Activated CD4-positive, alpha-beta T cell treated with anti-CD3 and anti-CD28 coated beads for 4 hours (primary cell): ENCODE results near the gene TTLL9.
"Not testable (repeated sequence)": the region's sequence is repeated elsewhere in the genome, so short reads cannot be mapped to it uniquely, and the experiment has no call there.

Experiments used
- DNase-seq, 2 donors: peaks; one replicate each; pipeline ENCODE4 v3.0.0-alpha.2; 2020

The TTLL9 gene, protein sequence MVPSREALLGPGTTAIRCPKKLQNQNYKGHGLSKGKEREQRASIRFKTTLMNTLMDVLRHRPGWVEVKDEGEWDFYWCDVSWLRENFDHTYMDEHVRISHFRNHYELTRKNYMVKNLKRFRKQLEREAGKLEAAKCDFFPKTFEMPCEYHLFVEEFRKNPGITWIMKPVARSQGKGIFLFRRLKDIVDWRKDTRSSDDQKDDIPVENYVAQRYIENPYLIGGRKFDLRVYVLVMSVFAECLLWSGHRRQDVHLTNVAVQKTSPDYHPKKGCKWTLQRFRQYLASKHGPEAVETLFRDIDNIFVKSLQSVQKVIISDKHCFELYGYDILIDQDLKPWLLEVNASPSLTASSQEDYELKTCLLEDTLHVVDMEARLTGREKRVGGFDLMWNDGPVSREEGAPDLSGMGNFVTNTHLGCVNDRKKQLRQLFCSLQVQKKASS

DNA sequence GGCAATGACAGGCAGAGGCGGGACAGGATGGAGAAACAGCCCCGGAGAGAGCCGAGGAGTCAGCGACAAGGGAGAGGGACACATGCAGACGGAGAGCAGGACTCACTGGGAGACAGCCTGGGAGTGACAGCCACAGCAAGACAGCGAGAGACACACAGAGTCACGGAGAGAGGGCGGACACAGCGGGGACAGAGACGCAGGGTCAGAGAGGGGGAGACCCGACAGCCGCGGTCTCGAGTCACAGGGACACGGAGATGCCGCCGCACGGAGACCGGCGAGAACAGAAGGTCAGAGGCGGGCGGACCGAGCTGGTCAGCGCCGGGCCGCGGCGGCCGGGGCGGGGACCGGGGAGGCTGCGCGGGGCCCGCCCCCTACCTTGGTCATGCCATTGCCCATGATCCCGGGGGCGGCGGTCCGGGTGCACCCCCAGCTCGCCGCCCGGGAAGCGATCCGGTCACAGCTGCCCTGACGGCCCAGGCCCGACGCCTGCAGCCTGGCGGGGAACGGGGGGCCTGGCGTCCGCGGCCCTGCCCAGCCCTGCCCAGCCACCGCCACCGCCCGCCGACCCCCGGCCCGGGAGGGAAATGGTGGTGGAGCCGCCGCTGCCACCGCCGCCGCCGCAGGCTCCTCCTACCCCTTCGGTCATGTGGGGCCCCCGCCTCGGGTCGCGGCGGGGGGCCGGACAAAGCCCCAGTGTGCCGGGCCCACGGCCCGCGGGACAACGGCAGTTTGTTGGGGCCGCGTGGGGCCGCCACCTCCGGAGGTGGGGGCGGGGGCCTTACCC, at the start of gene TTLL9, which contains the start of gene DUSP15:
Gene TTLL9 (plus strand): TSS at position 693 of the 784 bp plus-strand sequence. CDS start 493 bp downstream, outside the sequence.
Gene DUSP15 (minus strand): TSS at position 586 of the 784 bp plus-strand sequence. CDS start 190 bp downstream, at position 396.
- DNase-seq: no peak

DNA sequence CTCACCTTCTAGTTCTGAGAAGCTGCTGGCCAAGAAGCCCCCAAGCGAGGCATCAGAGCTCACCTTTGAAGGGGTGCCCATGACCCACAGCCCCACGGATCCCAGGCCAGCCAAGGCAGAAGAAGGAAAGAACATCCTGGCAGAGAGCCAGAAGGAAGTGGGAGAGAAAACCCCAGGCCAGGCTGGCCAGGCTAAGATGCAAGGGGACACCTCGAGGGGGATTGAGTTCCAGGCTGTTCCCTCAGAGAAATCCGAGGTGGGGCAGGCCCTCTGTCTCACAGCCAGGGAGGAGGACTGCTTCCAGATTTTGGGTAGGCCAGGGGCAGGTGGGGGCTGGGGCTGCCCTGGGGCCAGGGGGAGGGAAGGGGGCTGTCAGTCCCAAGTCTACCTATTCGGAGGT, 49.0 kb upstream of the TTLL9 start:
- no peak for DNase-seq

- DNase-seq: peak; percentile 70 to 76
Observed at GRCh38 chr20:31822421-31823330, 47.8 kb upstream of the TTLL9 start.

DNA sequence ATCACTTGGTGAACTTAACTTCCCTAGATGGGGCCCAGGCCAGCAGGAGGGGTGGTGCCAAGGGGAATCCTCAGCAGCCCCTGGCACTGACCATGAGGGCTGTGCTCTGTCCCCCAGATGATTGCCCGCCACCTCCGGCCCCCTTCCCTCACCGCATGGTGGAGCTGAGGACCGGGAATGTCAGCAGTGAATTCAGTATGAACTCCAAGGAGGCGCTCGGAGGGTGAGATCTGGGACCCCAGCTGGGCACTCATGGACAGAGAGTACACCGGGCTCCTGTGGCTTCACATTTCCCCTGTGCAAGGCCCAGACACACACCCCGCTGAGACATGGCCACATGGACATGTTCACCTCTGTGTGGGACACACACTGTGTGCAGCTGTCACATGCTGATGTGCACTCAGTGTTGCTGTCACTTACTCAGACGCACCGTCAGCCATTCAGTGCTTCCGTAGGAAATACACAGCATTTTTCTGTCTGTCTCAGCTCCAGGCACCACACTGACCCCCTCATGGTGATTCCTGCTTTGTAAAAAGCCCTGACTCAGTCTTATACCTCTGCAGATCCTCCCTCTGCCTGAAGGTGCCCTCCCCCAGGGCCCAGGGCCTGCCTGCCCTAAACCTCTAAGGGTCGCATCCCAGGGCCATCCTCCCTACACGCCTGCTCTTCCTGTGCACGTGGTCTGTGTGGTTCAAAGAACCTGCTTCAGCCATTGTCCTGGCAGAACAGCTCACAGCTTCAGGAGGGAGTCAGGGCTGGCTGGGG, 46.9 kb upstream of the TTLL9 start:
- DNase-seq: no peak

DNA sequence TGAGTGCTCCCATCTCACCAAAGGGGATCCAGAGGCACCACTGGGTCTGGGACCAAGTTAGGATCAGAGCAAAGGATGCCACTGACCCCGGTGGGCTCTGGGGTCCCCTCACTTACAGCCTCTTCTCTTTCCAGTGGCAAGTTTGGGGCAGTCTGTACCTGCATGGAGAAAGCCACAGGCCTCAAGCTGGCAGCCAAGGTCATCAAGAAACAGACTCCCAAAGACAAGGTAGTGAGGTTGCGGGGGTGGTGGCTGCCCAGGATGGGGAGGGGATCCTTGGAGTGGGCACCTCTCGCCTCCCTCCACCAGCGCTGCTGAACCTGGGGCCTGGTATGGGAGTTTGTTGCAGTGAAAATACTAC, 46.3 kb upstream of the TTLL9 start:
- DNase-seq: no peak

DNA sequence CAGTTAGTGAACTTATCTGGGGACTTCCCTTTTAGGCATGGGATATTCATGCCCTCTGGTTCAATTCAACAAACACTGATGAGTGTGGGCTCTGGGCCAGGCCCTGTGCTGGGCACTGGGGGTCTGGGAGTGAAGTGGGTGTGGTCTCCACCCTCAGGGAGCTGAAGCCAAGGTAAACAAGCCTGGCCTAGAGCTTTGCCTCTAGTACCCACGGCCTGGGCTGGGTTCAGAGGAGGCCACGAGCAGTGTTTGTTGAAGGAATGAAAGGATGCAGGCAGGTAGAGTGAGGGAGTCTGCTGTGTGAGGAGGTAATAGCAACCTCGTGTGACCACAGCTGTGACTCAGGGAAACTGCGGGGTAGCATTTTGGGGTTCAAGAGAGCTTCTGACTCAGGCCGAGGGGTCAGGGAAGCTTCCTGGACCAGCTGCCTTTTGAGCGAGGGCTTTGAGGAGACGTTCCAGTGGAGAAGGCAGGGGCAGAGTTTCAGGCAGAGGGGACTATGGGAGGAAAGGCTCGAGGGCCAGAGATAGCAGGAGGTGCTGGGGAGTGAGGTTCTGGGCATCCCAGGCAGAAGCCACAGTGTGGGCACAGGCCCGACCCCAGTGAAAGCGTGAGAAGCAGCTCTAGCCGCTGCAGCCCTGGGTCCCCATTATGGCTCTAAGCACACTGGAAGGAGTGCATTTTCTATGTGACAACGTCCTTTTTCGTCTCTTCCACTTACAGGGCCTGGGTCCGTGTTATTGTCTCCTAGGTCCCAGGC, 45.7 kb upstream of the TTLL9 start:
- DNase-seq: no peak

DNA sequence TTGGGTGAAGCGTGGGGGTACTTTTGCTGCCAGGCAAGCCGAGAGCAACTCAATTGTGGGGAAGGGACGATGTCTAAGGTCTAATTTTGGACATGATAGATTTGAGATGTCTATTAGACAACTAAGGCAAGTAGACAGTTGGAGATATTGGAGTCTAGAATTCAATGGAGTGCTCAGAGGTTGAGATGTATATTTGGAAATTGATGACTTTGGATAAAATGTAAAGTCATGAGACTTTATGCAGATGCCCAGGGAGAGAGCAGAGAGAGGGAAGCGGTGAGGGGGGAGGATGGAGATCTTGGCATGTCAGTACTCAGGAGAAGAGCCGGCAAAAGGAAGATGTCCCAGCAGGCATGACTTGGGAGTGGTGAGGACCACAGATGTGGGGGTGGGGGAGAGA, 44.4 kb upstream of the TTLL9 start:
- DNase-seq: no peak

GRCh38 chr20:31827059-31827458, 43.4 kb upstream of the TTLL9 start:
- DNase-seq: no peak

DNA sequence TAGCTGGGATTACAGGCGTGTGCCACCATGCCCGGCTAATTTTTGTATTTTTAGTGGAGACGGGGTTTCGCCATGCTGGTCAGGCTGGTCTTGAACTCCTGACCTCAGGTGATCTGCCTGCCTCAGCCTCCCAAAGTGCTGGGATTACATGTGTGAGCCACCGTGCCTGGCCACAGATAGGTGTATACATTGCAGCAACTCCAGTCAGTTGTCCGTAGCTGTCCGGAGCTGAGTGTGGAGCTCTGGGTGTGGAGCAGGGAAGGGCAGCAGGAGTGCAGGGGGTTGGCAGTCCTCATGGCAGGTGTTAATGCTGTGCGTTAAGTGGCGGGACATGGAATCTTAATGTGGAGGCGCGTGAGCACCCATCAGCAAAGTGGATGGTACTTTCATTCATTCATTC, 42.4 kb upstream of the TTLL9 start:
- not testable (repeated sequence) for DNase-seq

GRCh38 chr20:31829731-31830130, 40.7 kb upstream of the TTLL9 start:
- no peak for DNase-seq

- DNase-seq: no peak
Observed at GRCh38 chr20:31830406-31830981, 39.9 kb upstream of the TTLL9 start.

DNA sequence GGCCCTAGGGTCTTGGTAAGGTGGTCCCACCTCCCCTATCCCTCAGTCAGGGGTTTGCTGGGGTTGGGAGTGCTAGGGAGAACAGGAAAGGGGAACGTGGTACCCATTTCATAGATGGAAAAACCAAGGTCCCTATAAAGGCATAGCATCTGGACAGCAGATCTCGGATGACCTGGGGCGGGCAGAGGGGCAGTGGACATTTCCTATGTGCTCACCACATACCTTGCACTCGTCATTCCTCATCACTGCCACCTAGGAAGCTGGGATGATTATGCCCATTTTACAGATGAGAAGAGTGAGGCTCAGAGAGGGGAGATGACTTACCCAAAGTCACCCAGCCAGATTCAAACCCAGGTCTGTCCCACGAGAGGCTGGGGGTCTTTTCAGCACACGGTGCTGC, 39.2 kb upstream of the TTLL9 start:
- DNase-seq: no peak

GRCh38 chr20:31831771-31832306, 38.6 kb upstream of the TTLL9 start:
- DNase-seq: no peak

DNA sequence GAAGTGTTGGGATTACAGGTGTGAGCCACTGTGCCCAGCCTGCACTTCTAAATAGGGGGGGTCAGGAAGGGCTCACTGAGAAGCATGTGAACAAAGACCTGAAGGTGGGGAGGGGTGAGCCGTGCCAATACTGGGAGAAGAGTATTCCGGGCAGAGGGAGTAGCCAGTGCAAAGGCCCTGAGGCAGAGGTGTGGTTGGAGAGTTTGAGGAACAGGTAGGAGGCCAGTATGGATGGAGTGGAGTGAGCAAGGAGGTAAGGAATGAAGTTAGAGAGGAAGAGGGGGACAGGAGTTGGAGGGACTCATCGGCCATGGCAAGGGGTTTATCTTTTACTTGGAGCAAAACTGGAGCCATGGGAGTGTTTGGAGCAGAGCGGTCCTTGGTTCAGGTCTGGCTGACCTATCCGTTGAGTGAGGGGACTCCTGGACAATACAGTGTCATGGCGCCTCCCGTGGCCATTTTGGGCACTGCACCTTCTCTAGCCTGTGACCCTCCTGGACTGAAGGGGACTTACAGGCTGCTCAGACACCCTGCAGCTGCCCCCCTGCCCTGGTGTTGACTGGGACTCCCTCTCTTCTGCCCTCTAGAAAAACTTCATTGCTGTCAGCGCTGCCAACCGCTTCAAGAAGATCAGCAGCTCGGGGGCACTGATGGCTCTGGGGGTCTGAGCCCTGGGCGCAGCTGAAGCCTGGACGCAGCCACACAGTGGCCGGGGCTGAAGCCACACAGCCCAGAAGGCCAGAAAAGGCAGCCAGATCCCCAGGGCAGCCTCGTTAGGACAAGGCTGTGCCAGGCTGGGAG, 37.1 kb upstream of the TTLL9 start:
- peak; percentile 22 to 53 for DNase-seq

DNA sequence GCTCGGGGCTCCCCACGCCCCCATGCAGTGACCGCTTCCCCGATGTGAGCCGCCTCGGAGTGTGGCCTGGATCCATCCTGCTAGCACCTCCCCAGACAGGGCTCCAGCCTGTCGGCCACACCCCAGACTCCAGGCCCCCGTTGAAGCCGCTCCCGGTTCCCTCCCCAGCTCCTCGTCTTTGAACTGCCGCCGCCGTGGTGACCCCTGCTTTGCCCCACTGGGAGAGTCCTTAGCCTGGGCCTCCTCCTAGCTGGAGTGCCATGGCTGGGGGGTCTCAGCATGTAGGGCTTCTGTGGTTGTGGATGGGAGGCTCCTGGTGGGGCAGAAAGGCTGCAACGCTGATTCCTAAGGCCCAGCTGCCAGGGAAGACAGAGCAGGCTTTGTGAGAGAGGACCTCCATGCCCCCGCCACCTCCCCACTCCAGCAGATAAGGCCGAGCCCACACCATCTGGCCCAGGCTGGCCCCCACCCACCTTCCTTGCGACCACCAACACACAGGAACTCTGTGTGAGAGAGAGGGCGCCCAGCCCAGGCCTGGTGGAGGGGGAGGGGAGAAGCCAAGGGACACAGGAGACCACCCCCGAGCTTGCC, 36.4 kb upstream of the TTLL9 start:
- no peak for DNase-seq

- DNase-seq: no peak
Observed at GRCh38 chr20:31835554-31835953, 34.9 kb upstream of the TTLL9 start.

DNA sequence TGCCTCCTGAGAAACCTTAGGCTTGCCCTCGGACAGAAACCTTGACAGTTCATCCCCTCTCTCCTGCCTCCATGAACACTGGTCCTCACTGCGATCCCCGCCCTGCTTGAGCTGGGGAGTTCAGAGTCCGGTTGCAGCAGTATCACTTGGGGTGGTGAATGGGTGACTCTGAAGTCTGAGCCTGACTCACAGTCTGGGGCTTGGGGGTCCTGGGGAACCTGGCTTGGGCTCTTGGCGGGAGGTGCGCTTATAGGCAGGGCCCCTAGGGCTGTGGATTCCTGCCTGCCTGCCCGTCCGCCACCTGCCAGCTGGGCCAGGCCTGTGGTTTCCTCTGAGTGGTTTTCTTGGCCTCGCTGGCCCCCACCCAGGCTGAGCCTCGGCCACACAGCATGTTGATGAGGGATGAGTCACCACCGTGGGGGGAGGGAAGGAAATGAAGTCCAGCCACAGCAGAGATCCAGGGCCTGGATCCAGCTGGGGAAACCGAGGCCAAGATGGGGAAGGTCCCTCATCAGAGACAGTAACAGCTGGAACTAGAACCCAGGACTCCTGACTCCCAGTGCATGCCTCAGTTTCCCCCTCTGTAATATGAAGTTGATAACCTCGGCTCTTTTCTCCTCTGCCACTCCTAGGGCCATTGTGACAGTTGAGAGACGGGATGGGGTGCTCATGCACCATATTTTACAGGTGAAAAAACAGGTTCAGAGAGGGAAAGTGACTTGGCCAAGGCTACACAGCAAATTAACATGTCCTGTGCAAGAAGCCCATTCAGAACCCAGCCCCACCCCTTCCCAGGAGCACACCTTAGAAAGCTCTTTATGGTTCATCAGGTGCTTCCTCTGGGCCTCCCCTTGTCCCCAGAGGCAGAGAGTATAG, 34.2 kb upstream of the TTLL9 start:
- no peak for DNase-seq

DNA sequence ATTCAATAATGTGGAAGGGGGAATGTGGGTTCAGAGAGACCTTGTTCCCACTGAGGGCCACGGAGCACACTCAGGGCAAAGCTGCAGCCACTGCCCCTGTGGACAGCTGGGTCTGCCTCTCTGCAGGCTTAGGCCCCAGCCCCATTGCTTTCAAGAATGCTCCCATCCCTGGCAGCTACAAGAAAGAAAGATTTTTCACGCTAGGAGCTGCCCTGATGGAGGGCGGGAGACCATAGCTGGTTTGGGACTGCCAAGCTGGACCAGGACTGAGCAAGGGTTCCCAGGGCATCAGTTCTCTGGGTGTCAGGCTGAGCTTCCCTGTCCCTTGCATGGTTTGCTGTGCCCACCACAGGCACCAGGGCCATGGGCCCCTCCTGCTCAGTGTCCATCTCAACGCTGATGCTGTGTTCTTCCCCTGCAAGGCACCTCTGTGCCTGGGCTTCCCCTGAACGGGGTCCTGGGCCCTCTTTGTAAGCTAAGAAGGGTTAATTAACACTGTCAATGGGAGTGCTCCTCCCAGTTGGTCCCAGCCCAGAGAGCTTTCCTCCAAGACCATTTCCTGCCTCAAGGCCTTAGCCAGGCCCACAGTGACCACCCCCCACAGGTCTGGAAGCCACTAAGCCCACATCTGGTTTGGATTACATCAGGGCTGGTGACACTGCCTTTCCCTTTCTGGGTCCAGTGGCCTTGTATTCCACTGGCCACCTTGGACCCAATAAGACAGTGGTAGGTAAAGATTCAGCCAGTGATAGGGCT, 33.4 kb upstream of the TTLL9 start:
- DNase-seq: no peak
